WTC11 (cell line): ENCODE results near the gene YES1.

Experiments
- NFYB ChIP-seq: sonication (generic); formaldehyde crosslinking; conservative IDR thresholded peaks from 2 replicates; pipeline ENCODE4 v1.8.0; 2022; ENCODE audit warnings: low read depth, missing genetic modification reagents
- NR2C2 ChIP-seq: sonication (generic); formaldehyde crosslinking; IDR thresholded peaks from 2 replicates; pipeline ENCODE4 v1.8.0; 2022; ENCODE audit warnings: mild to moderate bottlenecking, missing genetic modification reagents
- SMAD4 ChIP-seq: sonication (generic); formaldehyde crosslinking; IDR thresholded peaks from 2 replicates; pipeline ENCODE4 v1.8.0; 2022; ENCODE audit warnings: mild to moderate bottlenecking, missing genetic modification reagents
- TF ChIP-seq, protein P1 (sequence below): fragments of 200-600 bp; IDR thresholded peaks from 2 replicates; pipeline ENCODE4 v1.8.0; 2022; ENCODE audit warnings: antibody characterized with exemption
- TF ChIP-seq, protein P2 (sequence below): sonication (generic); formaldehyde crosslinking; IDR thresholded peaks from 2 replicates; pipeline ENCODE4 v1.8.1; 2023; ENCODE audit warnings: mild to moderate bottlenecking, missing genetic modification reagents, moderate library complexity
- TF ChIP-seq, protein P3 (sequence below): sonication (generic); formaldehyde crosslinking; IDR thresholded peaks from 2 replicates; pipeline ENCODE4 v1.8.0; 2022; ENCODE audit warnings: mild to moderate bottlenecking, missing genetic modification reagents
- TF ChIP-seq, protein P4 (sequence below): sonication (generic); formaldehyde crosslinking; IDR thresholded peaks from 2 replicates; pipeline ENCODE4 v1.8.0; 2023; ENCODE audit warnings: missing genetic modification reagents
- TF ChIP-seq, protein P5 (sequence below): sonication (generic); formaldehyde crosslinking; IDR thresholded peaks from 2 replicates; pipeline ENCODE4 v1.8.1; 2023; ENCODE audit warnings: mild to moderate bottlenecking, missing genetic modification reagents
- TF ChIP-seq, protein P6 (sequence below): sonication (generic); formaldehyde crosslinking; IDR thresholded peaks from 2 replicates; pipeline ENCODE4 v1.8.0; 2022; ENCODE audit warnings: missing genetic modification reagents
- TF ChIP-seq, protein P7 (sequence below): sonication (generic); formaldehyde crosslinking; IDR thresholded peaks from 2 replicates; pipeline ENCODE4 v1.8.1; 2022; ENCODE audit warnings: mild to moderate bottlenecking, moderate library complexity, missing genetic modification reagents

DNA sequence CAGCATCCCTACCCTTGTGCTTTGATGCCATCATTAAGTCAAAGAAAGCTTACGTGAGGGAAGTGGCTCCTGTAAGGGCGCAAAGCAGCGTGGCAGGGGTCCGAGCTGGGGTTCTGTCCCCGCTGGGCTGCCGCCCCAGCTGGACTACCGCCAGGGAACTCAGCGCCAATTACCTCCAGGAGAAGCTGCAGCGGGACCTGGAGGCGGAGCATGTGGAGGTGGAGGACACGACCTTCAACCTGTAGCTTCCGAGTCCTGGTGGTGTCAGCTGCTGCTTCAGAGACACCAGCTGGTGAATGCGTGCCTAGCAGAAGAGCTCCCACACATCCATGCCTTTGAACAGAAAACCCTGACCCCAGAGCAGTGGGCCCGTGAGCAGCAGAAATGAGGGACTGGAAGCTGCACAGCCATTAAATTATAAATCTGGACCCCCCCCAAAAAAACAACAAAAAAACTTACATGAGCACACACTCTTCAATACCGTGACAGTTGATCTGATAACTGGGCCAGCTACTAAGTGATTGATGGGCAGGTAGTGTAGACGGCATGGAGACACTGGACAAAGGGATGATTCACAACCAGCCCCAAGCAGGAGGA, 20.1 kb upstream of the YES1 start:
- TF ChIP-seq, protein P1, sequence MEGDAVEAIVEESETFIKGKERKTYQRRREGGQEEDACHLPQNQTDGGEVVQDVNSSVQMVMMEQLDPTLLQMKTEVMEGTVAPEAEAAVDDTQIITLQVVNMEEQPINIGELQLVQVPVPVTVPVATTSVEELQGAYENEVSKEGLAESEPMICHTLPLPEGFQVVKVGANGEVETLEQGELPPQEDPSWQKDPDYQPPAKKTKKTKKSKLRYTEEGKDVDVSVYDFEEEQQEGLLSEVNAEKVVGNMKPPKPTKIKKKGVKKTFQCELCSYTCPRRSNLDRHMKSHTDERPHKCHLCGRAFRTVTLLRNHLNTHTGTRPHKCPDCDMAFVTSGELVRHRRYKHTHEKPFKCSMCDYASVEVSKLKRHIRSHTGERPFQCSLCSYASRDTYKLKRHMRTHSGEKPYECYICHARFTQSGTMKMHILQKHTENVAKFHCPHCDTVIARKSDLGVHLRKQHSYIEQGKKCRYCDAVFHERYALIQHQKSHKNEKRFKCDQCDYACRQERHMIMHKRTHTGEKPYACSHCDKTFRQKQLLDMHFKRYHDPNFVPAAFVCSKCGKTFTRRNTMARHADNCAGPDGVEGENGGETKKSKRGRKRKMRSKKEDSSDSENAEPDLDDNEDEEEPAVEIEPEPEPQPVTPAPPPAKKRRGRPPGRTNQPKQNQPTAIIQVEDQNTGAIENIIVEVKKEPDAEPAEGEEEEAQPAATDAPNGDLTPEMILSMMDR = no peak
- TF ChIP-seq, protein P2, sequence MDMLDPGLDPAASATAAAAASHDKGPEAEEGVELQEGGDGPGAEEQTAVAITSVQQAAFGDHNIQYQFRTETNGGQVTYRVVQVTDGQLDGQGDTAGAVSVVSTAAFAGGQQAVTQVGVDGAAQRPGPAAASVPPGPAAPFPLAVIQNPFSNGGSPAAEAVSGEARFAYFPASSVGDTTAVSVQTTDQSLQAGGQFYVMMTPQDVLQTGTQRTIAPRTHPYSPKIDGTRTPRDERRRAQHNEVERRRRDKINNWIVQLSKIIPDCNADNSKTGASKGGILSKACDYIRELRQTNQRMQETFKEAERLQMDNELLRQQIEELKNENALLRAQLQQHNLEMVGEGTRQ (CRISPR knock-in tag) = no peak
- TF ChIP-seq NR2C2 (CRISPR knock-in tag) (no peak), NFYB (CRISPR knock-in tag) (no peak), SMAD4 (CRISPR knock-in tag) (no peak)
- TF ChIP-seq, protein P3, sequence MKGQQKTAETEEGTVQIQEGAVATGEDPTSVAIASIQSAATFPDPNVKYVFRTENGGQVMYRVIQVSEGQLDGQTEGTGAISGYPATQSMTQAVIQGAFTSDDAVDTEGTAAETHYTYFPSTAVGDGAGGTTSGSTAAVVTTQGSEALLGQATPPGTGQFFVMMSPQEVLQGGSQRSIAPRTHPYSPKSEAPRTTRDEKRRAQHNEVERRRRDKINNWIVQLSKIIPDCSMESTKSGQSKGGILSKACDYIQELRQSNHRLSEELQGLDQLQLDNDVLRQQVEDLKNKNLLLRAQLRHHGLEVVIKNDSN (CRISPR knock-in tag) = no peak
- TF ChIP-seq, protein P4, sequence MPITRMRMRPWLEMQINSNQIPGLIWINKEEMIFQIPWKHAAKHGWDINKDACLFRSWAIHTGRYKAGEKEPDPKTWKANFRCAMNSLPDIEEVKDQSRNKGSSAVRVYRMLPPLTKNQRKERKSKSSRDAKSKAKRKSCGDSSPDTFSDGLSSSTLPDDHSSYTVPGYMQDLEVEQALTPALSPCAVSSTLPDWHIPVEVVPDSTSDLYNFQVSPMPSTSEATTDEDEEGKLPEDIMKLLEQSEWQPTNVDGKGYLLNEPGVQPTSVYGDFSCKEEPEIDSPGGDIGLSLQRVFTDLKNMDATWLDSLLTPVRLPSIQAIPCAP (CRISPR knock-in tag) = no peak
- TF ChIP-seq, protein P5, sequence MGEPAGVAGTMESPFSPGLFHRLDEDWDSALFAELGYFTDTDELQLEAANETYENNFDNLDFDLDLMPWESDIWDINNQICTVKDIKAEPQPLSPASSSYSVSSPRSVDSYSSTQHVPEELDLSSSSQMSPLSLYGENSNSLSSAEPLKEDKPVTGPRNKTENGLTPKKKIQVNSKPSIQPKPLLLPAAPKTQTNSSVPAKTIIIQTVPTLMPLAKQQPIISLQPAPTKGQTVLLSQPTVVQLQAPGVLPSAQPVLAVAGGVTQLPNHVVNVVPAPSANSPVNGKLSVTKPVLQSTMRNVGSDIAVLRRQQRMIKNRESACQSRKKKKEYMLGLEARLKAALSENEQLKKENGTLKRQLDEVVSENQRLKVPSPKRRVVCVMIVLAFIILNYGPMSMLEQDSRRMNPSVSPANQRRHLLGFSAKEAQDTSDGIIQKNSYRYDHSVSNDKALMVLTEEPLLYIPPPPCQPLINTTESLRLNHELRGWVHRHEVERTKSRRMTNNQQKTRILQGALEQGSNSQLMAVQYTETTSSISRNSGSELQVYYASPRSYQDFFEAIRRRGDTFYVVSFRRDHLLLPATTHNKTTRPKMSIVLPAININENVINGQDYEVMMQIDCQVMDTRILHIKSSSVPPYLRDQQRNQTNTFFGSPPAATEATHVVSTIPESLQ (CRISPR knock-in tag) = no peak
- TF ChIP-seq, protein P6, sequence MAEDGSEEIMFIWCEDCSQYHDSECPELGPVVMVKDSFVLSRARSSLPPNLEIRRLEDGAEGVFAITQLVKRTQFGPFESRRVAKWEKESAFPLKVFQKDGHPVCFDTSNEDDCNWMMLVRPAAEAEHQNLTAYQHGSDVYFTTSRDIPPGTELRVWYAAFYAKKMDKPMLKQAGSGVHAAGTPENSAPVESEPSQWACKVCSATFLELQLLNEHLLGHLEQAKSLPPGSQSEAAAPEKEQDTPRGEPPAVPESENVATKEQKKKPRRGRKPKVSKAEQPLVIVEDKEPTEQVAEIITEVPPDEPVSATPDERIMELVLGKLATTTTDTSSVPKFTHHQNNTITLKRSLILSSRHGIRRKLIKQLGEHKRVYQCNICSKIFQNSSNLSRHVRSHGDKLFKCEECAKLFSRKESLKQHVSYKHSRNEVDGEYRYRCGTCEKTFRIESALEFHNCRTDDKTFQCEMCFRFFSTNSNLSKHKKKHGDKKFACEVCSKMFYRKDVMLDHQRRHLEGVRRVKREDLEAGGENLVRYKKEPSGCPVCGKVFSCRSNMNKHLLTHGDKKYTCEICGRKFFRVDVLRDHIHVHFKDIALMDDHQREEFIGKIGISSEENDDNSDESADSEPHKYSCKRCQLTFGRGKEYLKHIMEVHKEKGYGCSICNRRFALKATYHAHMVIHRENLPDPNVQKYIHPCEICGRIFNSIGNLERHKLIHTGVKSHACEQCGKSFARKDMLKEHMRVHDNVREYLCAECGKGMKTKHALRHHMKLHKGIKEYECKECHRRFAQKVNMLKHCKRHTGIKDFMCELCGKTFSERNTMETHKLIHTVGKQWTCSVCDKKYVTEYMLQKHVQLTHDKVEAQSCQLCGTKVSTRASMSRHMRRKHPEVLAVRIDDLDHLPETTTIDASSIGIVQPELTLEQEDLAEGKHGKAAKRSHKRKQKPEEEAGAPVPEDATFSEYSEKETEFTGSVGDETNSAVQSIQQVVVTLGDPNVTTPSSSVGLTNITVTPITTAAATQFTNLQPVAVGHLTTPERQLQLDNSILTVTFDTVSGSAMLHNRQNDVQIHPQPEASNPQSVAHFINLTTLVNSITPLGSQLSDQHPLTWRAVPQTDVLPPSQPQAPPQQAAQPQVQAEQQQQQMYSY (CRISPR knock-in tag) = no peak
- TF ChIP-seq, protein P7, sequence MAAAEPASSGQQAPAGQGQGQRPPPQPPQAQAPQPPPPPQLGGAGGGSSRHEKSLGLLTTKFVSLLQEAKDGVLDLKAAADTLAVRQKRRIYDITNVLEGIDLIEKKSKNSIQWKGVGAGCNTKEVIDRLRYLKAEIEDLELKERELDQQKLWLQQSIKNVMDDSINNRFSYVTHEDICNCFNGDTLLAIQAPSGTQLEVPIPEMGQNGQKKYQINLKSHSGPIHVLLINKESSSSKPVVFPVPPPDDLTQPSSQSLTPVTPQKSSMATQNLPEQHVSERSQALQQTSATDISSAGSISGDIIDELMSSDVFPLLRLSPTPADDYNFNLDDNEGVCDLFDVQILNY (CRISPR knock-in tag) = no peak
